ENCODE results near the gene ATG16L2.

ATG16L2 gene

GRCh38 chr11:72821221-72821919 lies 7.2 kb downstream of the ATG16L2 start (continued):
- TF ChIP-seq ZBTB21 (tag by site-specific recombination; IDR thresholded peaks at IDR 0.05) (no peak), PRDM2 (tag by site-specific recombination; IDR thresholded peaks at IDR 0.05; ENCODE audit: borderline replicate concordance) (no peak), TRIM28 (IDR thresholded peaks at IDR 0.05; ENCODE audit: borderline replicate concordance, low read length) (no peak), HOXA7 (CRISPR knock-in tag; IDR thresholded peaks at IDR 0.05; ENCODE audit: borderline replicate concordance) (no peak), EGR2 (tag by site-specific recombination; IDR thresholded peaks at IDR 0.05; ENCODE audit: low read depth) (peak; percentile 52)

DNA sequence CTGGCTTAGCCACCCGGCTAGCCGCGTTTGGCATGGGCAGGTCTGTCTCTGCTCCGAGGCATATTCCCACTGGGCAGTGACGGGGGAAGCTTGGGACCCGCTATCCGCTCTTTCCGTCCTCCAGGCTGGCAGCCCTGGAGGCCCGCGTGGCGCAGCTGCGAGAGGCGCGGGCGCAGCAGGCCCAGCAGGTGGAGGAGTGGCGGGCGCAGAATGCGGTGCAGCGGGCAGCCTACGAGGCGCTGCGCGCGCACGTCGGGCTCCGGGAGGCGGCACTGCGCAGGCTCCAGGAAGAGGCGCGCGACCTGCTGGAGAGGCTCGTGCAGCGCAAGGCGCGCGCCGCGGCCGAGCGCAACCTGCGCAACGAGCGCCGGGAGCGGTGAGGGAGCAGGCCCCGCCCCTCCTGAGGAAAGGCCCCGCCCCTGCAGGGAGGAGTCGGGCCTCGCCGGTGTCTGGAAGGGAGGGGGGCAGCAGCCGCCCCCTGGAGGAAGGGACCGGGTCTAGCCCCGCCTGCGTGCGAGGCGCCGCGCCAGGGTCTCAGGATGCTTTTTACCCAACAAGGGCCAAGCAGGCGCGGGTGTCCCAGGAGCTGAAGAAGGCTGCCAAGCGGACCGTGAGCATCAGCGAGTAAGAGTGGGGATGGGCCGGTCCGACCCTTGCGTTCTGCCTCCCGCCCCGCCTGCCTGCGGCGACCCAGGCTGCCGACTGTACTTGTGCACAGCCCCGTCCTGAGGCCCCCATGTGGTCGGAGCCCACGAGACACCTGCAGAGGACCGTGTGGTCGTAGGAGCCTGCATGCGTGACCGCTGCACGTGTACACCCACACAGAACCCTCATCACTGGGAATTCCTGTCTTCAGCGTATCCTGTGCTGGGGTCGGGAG lies 7.9 kb downstream of the ATG16L2 start:
- peak overlapping the region; percentile 36 for H3K4me3 ChIP-seq (ENCODE audit: low read depth, low read length)
- H3K9me3 ChIP-seq (ENCODE audit: control insufficient read depth, insufficient read depth, low read depth, low read length): no peaks in the 10 kb centered on the region
- H3K27ac ChIP-seq (ENCODE audit: extremely low read depth, low read depth, low read length): peak overlapping the region; percentile 47; the same call in 1 of the 2 replicates
- no peaks in the 10 kb centered on the region for H3K4me1 ChIP-seq (ENCODE audit: control insufficient read depth, insufficient read depth, low read length)
- H3K36me3 ChIP-seq (ENCODE audit: control insufficient read depth in 2 of 2, insufficient read depth in 1 of 2, low read length in 2 of 2): peaks cover 0 to 6% of the 10 kb centered on the region in 2 experiments; a peak in 1 of 3 replicates
- ChIA-PET CTCF (interaction anchor here (0.6 to 1.4 kb wide), 3 partner anchors 9 to 952 kb away, joined by 3 to 4 read pairs (median 3); no protein-coding TSS in a partner anchor), POLR2A (interaction anchor here (1.5 kb wide), 1 partner anchor 28 kb away, joined by 5 read pairs; the partner anchor contains the start of gene STARD10)
- TF ChIP-seq CTCF (tag by site-specific recombination; IDR thresholded peaks at IDR 0.05) (peak; percentile 91), ZBTB48 (tag by site-specific recombination; IDR thresholded peaks at IDR 0.05) (peak; percentile 76), ZNF530 (tag by site-specific recombination; IDR thresholded peaks at IDR 0.05; ENCODE audit: low read depth) (no peak), REPIN1 (tag by site-specific recombination; IDR thresholded peaks at IDR 0.05; ENCODE audit: low read depth) (no peak), ZNF777 (tag by site-specific recombination; IDR thresholded peaks at IDR 0.05; ENCODE audit: borderline replicate concordance) (no peak), ZFHX2 (tag by site-specific recombination; conservative IDR thresholded peaks at IDR 0.05) (peak; percentile 69), ZNF830 (tag by site-specific recombination; IDR thresholded peaks at IDR 0.05; ENCODE audit: low read depth) (no peak), ZNF423 (tag by site-specific recombination; IDR thresholded peaks at IDR 0.05) (no peak), IKZF3 (tag by site-specific recombination; IDR thresholded peaks at IDR 0.05) (no peak), SP2 (tag by site-specific recombination; IDR thresholded peaks at IDR 0.05) (peak; percentile 81), GLIS2 (tag by site-specific recombination; IDR thresholded peaks at IDR 0.05) (peak; percentile 93), ZNF76 (tag by site-specific recombination; IDR thresholded peaks at IDR 0.05; ENCODE audit: borderline replicate concordance, low read depth) (no peak), GLIS1 (tag by site-specific recombination; IDR thresholded peaks at IDR 0.05) (peak; percentile 42), GFI1B (tag by site-specific recombination; IDR thresholded peaks at IDR 0.05) (no peak), YY1 (tag by site-specific recombination; IDR thresholded peaks at IDR 0.05) (no peak), ZNF394 (tag by site-specific recombination; IDR thresholded peaks at IDR 0.05; ENCODE audit: borderline replicate concordance) (no peak), OVOL3 (tag by site-specific recombination; IDR thresholded peaks at IDR 0.05) (no peak)
- TF ChIP-seq, protein P1, sequence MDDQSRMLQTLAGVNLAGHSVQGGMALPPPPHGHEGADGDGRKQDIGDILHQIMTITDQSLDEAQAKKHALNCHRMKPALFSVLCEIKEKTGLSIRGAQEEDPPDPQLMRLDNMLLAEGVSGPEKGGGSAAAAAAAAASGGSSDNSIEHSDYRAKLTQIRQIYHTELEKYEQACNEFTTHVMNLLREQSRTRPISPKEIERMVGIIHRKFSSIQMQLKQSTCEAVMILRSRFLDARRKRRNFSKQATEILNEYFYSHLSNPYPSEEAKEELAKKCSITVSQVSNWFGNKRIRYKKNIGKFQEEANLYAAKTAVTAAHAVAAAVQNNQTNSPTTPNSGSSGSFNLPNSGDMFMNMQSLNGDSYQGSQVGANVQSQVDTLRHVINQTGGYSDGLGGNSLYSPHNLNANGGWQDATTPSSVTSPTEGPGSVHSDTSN (CRISPR knock-in tag; IDR thresholded peaks at IDR 0.05): peak; percentile 61; the same call in 1 of the 2 replicates
- TF ChIP-seq, protein P2, sequence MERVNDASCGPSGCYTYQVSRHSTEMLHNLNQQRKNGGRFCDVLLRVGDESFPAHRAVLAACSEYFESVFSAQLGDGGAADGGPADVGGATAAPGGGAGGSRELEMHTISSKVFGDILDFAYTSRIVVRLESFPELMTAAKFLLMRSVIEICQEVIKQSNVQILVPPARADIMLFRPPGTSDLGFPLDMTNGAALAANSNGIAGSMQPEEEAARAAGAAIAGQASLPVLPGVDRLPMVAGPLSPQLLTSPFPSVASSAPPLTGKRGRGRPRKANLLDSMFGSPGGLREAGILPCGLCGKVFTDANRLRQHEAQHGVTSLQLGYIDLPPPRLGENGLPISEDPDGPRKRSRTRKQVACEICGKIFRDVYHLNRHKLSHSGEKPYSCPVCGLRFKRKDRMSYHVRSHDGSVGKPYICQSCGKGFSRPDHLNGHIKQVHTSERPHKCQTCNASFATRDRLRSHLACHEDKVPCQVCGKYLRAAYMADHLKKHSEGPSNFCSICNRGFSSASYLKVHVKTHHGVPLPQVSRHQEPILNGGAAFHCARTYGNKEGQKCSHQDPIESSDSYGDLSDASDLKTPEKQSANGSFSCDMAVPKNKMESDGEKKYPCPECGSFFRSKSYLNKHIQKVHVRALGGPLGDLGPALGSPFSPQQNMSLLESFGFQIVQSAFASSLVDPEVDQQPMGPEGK (tag by site-specific recombination; IDR thresholded peaks at IDR 0.05): peak; percentile 95

Data from HEK293 (cell line).